Measurements from ENCODE around the gene MINPP1.

The MINPP1 gene

DNA sequence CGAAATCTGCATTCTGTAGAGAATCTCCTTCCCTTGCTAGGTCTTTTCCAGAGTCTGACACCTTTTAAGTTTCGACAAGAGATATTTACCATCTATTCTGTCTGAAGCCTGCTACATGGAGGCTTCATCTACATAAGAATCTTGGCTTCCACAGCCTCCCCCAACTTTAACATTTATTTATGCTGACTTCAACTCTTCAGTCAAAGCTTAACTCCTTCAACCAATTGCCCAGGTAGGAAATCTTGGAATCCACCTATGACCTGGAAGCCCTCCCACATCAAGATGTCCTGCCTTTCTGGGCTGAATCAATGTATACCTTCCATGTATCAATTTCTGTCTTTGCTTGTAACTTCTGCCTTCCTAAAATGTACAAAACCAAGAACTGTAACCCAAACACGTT, 54.7 kb downstream of the MINPP1 start:
- TF ChIP-seq, protein P1, sequence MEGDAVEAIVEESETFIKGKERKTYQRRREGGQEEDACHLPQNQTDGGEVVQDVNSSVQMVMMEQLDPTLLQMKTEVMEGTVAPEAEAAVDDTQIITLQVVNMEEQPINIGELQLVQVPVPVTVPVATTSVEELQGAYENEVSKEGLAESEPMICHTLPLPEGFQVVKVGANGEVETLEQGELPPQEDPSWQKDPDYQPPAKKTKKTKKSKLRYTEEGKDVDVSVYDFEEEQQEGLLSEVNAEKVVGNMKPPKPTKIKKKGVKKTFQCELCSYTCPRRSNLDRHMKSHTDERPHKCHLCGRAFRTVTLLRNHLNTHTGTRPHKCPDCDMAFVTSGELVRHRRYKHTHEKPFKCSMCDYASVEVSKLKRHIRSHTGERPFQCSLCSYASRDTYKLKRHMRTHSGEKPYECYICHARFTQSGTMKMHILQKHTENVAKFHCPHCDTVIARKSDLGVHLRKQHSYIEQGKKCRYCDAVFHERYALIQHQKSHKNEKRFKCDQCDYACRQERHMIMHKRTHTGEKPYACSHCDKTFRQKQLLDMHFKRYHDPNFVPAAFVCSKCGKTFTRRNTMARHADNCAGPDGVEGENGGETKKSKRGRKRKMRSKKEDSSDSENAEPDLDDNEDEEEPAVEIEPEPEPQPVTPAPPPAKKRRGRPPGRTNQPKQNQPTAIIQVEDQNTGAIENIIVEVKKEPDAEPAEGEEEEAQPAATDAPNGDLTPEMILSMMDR (IDR thresholded peaks at IDR 0.05; ENCODE audit: insufficient read depth, low read length, missing control alignments): no peak
- ChIA-PET CTCF (no interaction called here), POLR2A (no interaction called here)
- DNase-seq (ENCODE audit: low read depth, low spot score): no peak
- H3K4me3 ChIP-seq (ENCODE audit: low read depth, low read length): no peak overlapping the region

- TF ChIP-seq, protein P1 (IDR thresholded peaks at IDR 0.05; ENCODE audit: insufficient read depth, low read length, missing control alignments): no peak
- ChIA-PET CTCF (no interaction called here), POLR2A (no interaction called here)
- DNase-seq (ENCODE audit: low read depth, low spot score): no peak
- no peak overlapping the region for H3K4me3 ChIP-seq (ENCODE audit: low read depth, low read length)
These were observed 55.9 kb downstream of the MINPP1 start for GRCh38 chr10:87560495-87561129.

- ChIA-PET CTCF (no interaction called here), POLR2A (no interaction called here)
- H3K4me3 ChIP-seq (ENCODE audit: low read depth, low read length): no peak overlapping the region
- DNase-seq (ENCODE audit: low read depth, low spot score): no peak
- TF ChIP-seq, protein P1 (IDR thresholded peaks at IDR 0.05; ENCODE audit: insufficient read depth, low read length, missing control alignments): no peak
These were observed 58.1 kb downstream of the MINPP1 start for GRCh38 chr10:87562750-87563149.

DNA sequence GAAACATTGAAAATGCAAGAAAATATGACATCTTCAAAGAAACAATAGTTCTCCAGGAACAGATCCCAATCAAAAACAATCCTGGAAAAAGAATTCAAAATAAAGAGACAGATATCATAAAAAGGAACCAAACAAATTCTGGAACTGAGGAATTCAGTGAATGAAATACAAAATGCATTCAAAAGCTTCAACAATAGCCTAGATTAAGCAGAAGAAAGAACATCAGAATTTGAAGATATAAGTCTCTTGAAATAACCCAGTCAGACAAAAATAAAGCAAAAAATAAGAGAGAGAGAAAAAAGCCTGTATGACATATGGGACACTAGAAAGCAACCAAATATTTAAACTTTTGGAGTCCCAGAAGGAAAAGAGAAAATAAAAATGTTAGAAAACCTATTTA, 60.3 kb downstream of the MINPP1 start:
- no peak for DNase-seq (ENCODE audit: low read depth, low spot score)
- ChIA-PET POLR2A (no interaction called here), CTCF (no interaction called here)
- no peak overlapping the region for H3K4me3 ChIP-seq (ENCODE audit: low read depth, low read length)
- TF ChIP-seq, protein P1 (IDR thresholded peaks at IDR 0.05; ENCODE audit: insufficient read depth, low read length, missing control alignments): no peak

- no peak overlapping the region for H3K4me3 ChIP-seq (ENCODE audit: low read depth, low read length)
- ChIA-PET POLR2A (no interaction called here), CTCF (interaction anchor here (1.2 kb wide), 1 partner anchor 42 kb away, joined by 3 read pairs; no protein-coding TSS in a partner anchor)
- no peak for DNase-seq (ENCODE audit: low read depth, low spot score)
- TF ChIP-seq, protein P1 (IDR thresholded peaks at IDR 0.05; ENCODE audit: insufficient read depth, low read length, missing control alignments): no peak
These were observed 71.2 kb downstream of the MINPP1 start for GRCh38 chr10:87575851-87576250.

- DNase-seq (ENCODE audit: low read depth, low spot score): no peak
- no peak overlapping the region for H3K4me3 ChIP-seq (ENCODE audit: low read depth, low read length)
- ChIA-PET POLR2A (no interaction called here), CTCF (interaction anchor here (1.4 kb wide), 1 partner anchor 17 kb away, joined by 4 read pairs; no protein-coding TSS in a partner anchor)
- TF ChIP-seq, protein P1 (IDR thresholded peaks at IDR 0.05; ENCODE audit: insufficient read depth, low read length, missing control alignments): no peak
These were observed 73.6 kb downstream of the MINPP1 start for GRCh38 chr10:87578160-87578841.
